ENCODE data around the gene BCKDHB.

BCKDHB gene

DNA sequence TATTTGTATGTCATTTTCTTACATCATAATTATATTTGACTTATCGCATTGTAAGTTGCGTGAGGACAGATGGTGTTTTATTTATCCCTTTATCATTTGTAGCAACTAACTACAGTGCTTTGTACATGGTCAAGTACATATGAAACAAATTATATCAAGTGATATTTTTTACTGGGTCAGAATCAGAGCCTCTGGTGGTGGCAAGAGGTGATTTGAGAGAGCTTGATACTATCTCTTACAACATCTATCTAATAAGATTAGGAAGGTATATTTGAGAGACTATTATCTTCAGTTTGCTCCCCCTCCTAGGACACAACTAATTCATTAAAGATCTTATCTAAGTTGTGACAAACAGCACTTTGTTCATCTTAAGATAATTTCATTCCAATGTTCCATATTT lies 47.7 kb downstream of the BCKDHB start:
- no peak for DNase-seq

DNA sequence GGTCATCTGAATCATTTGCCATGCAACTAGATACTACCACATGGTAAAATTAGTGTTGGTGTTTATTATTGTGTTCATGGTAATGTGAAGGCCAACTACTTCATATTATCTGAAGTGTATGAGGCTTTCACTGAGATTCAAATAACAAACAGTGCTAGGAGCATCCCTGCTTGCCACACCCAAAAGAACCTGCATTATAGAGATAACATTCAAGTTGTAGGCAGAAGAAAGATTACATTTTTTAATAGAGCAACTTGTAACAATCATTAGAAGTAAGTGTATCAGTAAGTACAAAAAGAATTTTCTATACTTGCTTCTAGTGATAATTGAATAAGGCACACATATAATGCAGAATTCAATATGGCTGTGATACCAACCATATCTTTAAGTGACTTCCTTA lies 49.8 kb downstream of the BCKDHB start:
- DNase-seq, result no peak

DNA sequence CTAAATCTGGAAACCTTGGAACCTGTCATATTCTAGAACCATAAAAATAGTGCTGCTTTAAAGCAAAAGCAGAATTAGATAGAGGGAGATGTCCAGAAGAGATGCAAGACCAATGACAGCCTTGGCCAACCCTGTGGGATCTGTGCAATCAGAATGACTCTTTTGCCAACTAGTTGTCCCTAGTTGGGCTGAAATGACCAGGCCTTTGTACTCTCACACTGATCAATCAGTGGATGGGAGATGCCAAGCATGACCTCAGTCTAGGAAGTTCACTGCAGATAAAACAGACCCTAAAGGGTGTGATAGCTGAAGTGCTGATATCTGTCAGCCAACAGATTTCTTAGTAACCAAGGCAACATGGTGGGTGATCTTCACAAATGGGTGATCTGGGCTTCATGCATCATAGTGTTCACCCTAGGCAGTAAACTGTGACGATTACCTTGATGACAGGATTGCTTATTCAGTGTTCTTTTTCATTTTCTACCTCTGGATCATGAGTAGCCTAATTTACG lies 52.1 kb downstream of the BCKDHB start:
- no peak for DNase-seq

DNA sequence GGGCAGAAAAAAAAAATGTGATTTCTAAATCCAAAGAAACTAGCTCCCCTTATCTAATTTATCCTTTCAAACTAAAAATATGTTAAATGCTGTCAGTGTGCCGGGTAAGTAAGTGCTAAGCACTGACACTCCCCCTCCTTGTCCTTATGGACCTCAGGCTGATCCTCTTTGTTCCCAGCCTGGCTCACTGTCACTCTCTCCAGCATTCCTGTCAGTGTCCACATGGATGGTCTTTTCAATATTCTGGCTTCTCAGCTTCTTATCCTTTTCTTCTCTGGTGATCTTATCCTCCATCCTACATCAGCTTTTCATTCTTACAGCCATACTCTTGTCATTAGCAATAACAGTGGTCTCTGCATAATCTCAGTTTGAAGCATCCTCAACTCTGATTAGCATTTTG lies 55.0 kb downstream of the BCKDHB start:
- no peak for DNase-seq

DNA sequence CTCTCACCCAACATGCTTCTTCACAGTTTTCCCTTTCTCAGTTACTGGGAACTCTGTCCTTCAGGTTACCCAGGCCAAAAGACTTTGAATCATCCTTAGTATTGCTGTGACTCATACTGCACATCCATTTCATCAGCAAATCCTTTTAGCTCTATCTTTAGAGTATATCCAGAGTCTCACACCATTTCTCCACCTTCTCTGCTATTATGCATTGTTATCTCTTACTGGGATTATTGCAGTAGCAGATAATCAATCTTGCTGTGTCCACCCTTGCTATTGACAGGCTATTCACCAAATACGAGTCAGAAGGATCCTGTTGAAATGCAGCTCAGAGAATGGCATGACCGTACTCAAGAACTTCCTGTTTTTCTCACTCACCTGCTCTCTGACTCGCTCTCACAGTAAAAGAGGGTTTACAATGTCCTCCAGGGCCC lies 57.3 kb downstream of the BCKDHB start:
- DNase-seq, result peak; percentile 12

DNA sequence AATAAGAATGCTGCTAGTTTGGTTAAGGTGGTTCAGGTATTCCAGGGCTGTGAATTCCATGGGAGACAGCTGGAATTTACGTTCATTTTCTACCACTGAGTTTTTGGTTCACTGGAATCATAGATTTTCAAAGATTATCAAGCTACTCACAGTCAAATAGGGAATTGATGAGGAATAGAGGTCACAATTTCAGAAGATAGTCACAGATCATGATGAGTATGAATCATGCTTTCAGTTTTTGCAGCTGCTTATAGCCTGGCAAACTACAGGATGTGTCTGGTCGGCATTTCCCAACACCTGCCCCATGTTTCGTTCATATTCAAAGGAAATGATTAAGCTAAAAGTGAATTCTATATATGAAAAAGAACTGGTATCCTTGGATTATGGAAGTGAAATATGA lies 58.7 kb downstream of the BCKDHB start:
- DNase-seq, result no peak

DNA sequence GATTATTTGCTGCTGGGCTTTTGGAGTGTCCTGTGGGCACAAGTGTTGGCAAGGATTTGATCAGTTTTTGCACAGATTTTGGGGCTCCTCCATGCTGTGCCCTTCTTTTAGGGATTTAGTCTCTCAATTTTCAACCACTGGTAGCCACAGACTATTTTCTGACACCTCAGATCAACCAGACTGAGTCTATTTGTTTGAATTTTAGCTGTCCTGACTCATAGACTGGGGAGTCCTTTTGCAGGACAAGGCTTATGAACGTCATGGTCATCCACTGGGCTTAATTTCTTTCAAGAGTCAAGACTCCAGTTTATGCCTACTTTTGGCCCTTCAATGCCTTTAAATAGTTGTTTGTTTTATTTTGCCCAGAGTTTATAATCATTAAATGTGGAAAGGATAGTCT lies 59.3 kb downstream of the BCKDHB start:
- DNase-seq, result no peak

DNA sequence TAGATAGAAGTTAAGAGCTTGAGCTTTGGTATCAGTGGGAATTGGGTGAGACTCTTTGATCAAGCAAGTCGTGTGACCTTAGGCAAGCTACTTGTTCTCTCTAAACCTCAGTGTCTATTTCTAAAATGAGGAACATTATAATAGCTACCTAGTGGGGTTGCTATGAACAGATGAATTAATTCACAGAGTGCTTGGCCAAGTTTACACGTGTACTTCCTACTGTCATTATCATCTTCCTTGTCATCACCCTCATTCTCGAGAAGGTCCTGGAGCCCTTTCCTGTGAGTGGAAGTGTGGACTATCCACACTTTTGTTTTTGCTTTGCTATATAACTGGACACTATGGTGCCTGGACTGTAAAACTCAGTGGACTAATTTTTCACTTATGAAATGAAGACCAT lies 64.0 kb downstream of the BCKDHB start:
- no peak for DNase-seq

DNA sequence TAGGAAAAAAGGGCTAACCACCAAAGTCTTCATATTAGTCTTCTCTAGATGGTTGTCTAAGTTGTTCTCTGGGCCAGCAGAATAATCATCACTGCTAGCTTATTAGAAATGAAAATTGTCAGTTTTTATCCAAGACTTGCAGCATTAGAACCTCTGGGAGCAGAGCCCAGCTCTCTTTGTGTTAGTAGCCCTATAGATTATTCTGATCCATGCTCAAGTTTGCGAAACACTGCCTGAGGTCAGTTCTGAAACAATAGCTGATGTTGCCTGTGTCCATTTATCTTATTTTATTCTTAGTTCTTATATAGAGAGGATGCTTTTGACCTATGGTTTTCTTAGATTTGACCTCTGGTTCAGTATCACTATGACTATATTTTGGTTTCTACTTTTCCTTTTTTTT lies 66.9 kb downstream of the BCKDHB start:
- no peak for DNase-seq

DNA sequence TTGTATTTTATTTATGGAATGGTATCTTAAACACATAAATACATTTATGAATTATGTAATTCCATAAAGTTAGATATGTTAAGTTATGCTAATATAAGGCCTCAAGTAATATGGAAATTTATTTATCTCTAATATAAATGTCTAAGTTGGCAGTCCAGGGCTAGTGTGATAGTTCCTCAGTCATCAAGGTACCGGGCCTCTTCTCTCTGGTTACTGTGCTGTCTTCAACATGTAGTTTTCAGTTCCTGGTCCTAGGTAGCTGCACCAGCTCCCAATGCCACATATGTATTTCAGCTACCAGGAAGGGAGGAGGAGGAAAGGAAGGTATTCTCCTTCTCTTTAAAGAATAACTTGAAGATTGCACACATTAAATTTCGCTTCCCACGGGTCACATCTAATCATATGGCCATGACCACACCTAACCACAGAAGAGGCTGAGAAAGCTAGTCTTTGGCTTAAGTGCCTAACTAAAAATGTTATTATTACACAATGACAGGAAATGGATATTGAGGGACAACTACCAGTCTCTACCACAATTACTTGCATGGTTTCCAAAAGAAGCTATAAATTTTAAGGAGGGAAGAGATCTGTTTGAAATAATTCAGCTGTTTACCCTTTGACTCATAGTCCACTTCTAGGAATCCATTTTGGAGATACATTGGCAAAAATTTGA lies 68.6 kb downstream of the BCKDHB start:
- DNase-seq, result no peak

DNA sequence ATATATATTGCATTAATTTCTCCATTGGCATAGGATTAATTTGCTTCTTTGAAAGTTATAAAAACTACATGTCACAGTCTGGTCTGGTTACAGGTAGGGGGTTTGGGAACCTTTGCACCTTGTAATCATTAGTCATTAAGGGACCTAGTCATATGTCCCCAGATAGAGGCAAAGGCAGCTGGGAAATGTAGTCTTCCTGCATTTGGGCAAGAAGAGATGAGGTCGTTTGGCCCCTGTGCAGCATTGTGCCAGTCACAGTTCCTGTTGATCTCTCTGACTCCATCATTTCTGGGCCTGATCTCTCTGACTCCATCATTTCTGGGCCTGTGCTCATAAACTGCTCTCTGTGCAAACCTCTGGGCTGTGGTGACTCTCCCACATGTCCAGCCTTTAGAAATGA lies 73.2 kb downstream of the BCKDHB start:
- no peak for DNase-seq

DNA sequence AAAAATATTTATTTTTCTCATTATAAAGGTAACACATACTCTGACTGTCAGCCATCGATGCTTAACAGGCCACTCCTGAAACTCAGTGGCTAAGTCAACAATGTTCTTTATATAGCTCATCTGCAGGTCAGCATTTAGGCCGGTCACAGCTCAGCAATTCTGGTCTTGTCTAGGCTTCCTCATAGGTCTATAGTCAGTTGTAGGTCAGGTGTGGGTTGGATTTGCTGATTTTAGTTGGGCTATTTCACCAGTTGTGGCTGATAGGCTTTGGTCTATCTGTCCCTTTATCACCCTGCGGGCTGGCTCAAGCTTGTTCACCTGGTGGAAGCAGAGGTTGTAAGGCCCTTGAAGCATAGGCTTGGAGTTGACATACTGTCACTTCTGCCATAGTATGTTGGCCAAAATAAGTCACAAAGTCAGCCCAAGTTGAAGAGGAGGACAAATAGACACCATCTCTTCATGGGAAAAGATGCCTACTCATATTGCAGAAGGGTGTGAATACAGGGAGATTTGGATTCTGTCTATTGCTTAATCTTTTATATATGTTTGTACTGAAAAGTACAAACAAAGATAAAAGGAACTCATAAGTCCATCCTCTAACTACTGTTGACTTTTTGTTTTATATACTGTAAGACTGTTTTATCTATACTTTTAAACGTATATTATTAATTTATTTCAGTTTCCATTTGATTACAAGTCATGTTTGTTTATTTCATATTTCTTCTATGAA lies 75.0 kb downstream of the BCKDHB start:
- DNase-seq, result no peak

DNA sequence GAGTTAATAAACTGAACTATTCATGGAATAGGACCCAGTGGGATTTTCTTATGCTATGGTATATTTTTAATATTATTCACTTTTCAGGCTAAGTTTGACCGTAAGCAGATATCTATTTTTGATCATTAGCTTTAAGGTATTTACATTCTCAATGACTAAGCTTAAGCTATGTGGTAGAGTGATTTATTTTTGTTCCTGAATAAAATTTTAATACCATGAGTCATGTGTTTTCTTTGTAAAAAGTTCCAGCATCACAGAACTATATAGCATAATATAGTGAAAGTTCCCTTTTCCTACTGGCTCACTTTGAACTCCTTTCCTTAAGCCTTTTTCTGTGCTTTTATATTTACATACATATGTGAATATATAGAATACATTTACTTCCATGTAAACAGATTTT lies 75.8 kb downstream of the BCKDHB start:
- DNase-seq, result no peak

DNA sequence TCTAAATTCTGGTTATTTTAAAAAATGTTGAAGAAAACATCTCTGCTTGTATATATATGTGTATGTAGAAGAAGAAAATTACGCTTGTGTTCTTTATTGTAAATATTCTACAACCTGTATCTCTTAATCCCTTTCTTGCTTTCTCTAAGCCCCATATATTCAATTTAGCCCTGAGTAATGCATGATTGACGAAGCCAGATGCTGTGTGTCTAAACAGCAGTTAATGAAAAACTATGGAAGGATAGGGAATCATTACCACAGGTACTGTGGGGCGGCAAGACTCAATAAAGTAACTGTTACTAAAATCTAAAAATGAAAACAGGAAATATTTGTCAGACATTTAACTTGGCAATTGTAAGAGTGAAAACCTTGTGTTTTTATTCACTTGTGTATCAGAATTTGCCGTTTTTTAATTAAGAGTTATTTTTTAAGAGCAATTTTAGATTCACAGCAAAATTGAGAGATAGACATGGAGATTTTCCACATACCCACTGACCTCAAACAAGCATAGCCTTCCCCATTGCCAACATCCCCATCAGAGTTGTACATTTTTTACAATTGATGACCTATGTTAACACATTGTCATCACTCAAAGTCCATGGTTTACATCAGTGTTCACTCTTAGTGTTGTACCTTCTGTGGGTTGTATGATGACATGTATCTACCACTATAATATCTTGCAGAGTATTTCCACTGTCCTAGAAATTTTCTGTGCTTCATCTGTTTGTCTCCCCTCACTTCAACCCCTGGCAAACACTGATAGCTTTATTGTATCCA lies 76.7 kb downstream of the BCKDHB start:
- DNase-seq, result no peak

DNA sequence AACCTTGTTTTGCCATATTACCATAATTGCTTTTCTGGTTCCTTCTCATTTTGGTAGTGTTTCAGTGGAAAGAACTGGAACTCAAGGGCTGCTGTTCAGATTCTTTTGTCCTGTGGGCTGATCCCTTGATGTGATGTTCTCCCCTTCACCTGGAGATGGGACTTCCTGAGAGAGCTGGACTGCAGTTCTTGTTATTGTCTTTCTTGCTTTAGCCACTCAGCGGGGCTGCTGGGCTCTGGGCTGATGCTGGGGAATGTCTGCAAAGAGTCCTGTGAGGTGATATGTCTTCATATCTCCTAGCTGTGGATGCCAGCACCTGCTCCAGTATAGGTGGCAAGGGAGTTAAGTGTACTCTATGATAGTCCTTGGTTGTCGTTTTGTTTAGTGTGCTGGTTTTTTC lies 79.0 kb downstream of the BCKDHB start:
- no peak for DNase-seq

DNA sequence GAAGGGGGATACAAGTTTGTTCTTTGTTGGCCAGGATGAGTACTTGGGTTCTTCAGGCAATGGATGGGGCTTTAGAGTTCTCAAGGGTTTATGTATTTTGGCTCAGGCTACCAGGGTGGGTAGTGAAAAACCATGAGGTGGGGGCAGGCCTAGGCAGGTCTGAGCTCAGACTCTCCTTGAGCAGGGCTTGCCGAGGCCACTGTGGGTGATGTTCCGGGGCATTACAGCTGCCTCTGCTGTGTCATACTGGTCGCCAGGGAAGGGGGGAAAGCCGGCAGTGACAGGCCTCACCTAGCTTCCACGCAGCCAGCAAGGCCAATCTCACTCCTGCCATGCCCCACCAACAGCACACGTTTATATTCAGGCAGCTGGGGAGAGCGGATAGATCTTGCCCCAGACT lies 79.6 kb downstream of the BCKDHB start:
- DNase-seq, result no peak

DNA sequence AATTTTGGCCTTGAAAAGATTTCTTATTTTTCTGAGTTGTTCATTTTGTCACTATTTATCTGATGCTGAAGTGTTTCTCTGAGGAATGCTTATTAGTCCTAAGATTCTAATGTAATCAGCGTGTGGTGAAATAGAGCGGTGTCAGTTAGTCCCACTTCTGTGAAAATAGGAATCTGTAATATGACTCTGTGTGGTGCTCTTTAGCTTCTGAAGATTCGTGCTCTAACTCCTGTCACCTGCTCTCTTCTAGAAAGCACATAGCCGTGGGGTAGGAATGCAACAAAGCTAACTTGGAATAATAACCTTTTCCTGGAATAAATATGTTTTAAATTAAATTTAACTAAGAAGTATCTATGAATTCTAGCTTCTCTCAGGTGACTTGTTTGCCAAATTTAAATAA lies 90.4 kb downstream of the BCKDHB start:
- DNase-seq, result no peak

DNA sequence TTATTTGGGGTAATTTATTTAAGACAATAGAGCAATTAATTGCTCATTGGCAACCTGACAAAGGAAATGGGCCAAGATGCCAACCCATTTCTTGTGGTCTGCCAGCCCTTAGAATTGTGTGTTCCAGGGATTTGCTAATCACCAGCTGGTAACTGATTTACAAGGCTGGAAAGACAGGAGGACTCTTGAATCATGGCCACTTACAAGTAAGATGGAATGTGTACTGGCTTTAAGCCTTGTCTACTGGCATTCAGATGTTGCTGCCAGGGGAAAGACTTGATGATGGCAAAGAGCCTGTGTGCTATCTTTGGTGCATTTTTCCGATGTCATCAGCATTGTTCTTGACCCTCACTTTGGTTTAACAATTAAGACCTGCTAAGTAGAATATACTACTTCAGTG lies 91.0 kb downstream of the BCKDHB start:
- no peak for DNase-seq

DNA sequence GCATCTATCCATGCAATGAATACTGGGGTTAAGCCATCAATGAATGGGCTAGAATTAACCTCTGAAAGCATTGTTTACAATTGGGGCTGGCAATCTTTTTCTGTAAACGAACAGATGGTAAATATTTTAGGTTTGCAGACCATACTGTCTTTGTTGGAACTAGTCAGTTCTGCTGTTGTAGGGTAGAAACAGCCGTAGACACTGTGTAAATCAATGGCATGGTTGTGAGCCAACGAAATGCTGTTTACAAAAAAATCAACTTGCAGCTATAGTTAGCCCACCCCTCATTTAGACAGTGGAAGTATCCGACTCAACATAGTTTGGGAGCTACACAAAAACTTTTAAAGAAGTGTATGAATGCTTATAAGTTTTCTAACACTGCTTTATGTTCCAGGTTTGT lies 91.5 kb downstream of the BCKDHB start:
- no peak for DNase-seq

DNA sequence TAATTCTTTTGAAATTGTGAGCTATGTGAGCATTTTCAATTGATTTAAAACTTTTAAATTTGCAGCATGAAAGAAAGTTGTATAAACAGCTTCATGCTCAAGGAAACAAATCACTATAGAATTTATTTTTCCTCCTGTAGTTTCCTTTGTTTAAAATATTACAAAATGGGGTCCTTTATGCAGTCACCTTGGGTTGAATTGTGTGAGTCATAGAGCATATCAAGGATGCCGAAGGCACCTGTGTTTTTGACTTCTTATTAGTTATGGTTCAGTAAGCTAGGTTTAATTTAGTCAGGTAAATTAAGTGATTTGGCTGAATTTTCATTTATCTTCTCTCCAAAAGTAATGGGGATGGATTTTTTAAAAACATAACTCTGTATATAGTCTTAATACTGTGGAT lies 96.8 kb downstream of the BCKDHB start:
- DNase-seq, result no peak

DNA sequence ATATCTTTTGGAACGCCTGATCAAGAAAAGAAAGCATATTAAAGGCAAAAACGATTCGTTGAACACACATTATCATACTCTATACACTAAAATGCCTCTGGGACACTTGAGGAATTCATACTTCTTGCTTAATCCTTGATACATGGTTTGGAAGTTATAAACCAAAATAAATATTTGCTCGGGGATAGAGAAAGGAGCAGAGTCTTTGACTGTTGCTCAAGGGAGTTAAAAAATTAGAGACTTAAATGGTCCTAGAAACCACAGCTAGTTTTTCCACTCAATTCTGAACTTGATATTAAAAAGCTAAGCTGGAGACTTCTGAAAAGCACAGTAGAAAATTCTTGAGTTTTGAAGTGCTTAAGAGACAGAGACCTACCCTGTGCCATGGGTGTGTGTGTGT lies 98.9 kb downstream of the BCKDHB start:
- DNase-seq, result no peak

DNA sequence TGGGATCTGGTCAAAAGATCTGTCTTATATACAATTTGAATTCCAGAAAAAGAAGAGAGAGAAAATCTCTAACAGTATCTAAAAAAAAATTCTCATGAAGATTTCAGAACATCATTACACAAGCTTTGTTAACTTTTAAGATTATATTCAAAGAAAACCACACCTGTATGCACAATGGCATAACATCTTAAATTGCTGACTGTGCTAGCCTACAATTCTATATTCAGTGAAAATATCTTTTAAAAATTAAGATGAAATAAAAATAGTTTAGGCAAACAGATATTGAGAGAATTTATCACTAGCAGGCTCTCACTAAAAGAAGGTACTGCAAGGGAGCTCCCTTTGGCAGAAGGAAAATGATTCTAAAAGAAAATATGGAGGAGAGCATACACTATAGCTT lies 100.3 kb downstream of the BCKDHB start:
- no peak for DNase-seq

DNA sequence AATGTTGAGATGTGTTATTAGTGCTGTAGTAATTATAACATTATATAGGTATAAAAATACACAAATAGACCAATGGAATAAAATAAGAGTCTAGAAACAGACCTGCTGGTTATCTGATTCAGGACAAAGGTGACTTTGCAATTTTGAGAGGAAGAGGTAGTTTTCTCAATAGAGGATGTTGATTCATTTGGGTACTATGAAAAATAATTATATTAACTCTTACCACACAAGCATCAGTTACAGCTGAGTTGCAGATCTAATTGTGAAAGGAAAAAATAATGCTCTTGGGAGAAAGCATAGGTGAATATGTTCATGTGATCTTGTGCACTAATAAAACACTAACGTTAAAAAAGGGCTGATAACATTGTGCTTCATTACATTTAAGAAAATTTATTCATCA lies 103.0 kb downstream of the BCKDHB start:
- no peak for DNase-seq

DNA sequence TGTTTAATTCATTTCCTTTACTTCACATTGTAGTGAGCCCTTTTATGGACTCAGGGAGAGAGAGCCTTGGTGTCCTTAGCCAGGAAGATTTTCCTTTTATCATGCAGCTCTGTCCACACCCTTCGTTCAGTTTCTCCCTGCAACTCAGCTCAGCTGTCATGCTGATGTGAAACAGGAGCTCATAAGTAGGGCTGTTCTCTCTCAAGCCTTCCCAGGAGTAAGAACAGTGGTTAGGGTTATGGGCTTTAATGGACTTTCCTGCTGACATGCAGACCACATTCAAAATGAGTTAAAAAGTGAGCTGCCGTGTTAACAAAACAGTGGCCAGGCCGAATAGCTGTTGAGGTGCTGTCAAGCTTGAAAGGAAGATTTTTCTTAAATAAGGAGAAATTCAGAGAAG lies 104.1 kb downstream of the BCKDHB start:
- no peak for DNase-seq

Measured in CD4-positive, alpha-beta T cell treated with Interleukin-12 subunit alpha and Interleukin-12 subunit beta, for 1 hour (primary cell).